Fibroblast of lung (primary cell): ENCODE data around the gene ERBB4.

Experiments
- EZH2 ChIP-seq: IDR thresholded peaks from 2 replicates; pipeline ENCODE4 v1.5.1; 2012; ENCODE audit warnings: low read length, control low read depth, mild to moderate bottlenecking; ENCODE audit errors: missing control alignments
- TF ChIP-seq, protein P1 (sequence below), 2 donors: IDR thresholded peaks in 1 of 2; conservative IDR thresholded peaks in 1 of 2; 1 replicate in 1 of 2; 2 replicates in 1 of 2; pipeline ENCODE4 v1.5.1; 2011 to 2012; ENCODE audit warnings: low read length in 2 of 2, control low read depth in 1 of 2, inconsistent platforms in 1 of 2, low read depth in 1 of 2, mild to moderate bottlenecking in 1 of 2

DNA sequence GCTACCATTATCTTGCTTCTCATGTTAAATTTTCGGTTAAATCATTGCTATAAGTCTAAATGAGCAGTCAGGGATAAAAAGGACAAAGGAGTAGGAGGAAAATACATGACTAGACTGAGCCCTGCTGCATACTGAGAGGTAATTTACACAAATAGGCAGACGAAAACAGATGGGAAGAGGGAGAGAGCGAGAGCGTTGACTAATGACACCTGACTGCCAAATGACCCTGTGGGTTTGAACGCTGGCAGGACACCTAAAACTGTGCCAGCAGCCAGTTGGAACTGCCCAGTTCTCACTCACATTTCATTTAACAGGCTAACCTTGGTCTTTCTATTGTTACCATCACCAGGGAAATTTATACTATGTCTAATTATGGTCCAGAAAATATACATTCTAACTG lies 1004.0 kb downstream of the ERBB4 start:
- TF ChIP-seq, protein P1, sequence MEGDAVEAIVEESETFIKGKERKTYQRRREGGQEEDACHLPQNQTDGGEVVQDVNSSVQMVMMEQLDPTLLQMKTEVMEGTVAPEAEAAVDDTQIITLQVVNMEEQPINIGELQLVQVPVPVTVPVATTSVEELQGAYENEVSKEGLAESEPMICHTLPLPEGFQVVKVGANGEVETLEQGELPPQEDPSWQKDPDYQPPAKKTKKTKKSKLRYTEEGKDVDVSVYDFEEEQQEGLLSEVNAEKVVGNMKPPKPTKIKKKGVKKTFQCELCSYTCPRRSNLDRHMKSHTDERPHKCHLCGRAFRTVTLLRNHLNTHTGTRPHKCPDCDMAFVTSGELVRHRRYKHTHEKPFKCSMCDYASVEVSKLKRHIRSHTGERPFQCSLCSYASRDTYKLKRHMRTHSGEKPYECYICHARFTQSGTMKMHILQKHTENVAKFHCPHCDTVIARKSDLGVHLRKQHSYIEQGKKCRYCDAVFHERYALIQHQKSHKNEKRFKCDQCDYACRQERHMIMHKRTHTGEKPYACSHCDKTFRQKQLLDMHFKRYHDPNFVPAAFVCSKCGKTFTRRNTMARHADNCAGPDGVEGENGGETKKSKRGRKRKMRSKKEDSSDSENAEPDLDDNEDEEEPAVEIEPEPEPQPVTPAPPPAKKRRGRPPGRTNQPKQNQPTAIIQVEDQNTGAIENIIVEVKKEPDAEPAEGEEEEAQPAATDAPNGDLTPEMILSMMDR (conservative IDR thresholded peaks at IDR 0.05 in 1 of 2, IDR thresholded peaks at IDR 0.05 in 1 of 2; ENCODE audit: low read depth in 1 of 2, low read length in 2 of 2) = no peak
- TF ChIP-seq EZH2 = no peak
